ENCODE results near the gene TIGD1.
"Not testable (repeated sequence)": the region's sequence is repeated elsewhere in the genome, so short reads cannot be mapped to it uniquely, and the experiment has no call there.

The TIGD1 gene

GRCh38 chr2:232539298-232540231, 10.8 kb downstream of the TIGD1 start, which contains the start of gene CHRNG:
Gene CHRNG, plus strand, starts transcription at chr2:232539692. Its CDS starts 56 bp downstream, at chr2:232539748.
- DNase-seq (ENCODE audit: low spot score): no peak

DNA sequence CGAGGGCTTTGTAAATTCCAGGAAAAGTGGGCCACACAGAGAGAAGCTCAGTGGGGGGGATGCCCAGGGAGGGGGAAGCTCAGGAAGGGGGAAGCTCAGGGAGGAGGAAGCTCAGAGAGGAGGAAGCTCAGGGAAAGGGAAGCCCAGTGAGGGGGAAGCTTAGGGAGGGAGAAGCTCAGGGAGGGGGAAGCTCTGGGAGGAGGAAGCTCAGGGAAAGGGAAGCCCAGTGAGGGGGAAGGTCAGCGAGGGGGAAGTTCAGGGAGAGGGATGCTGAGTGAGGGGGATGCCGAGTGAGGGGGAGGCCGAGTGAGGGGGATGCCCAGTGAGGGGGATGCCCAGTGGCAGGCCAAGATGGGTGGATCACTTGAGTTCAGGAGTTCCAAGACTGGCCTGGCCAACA, 11.7 kb downstream of the TIGD1 start:
- no peak for DNase-seq (ENCODE audit: low spot score)

DNA sequence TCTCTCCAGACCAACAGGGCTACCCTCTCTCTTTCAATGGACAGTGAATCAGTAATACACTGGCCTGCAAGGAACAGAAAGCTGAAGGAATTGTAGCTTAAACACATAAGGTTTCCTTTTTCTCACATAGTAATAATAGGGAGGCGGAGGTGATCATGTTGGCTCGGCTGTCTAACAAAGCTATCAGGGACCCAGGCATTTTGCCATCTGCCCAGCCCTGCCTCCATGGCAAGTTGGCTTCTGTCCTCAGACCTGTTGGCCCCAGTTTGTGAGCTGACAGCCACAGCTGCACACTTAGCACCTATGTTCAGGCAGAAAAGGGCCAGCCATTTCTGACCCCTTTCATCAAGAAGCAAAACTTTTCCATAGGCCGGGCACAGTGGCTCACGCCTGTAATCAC, 12.9 kb downstream of the TIGD1 start:
- no peak for DNase-seq (ENCODE audit: low spot score)

DNA sequence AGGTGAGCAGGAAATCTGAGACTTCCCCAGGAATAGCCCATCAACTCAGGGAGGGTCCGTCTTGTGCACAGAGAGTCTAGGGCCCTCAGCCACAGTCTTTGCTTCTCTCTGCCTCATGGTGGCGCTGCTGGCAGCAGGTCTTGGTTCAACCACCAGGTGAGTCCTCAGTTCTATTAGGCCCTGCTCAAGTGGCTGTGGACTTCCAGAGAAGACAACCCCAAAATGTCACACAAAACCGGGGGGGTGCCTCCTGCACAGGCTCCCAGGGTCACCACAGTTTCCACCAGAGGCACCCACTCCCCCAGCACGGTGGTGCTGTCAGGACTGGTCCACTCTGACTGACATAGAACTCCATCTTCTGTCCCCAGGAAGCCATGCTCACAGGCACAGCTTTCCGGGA, 13.3 kb downstream of the TIGD1 start:
- DNase-seq (ENCODE audit: low spot score): peak; percentile 80

GRCh38 chr2:232535761-232536530, 14.4 kb downstream of the TIGD1 start:
- no peak for DNase-seq (ENCODE audit: low spot score)

GRCh38 chr2:232534940-232535651, 15.3 kb downstream of the TIGD1 start:
- DNase-seq (ENCODE audit: low spot score): no peak

GRCh38 chr2:232533944-232534710, 16.2 kb downstream of the TIGD1 start:
- no peak for DNase-seq (ENCODE audit: low spot score)

GRCh38 chr2:232532821-232533220, 17.5 kb downstream of the TIGD1 start:
- not testable (repeated sequence) for DNase-seq (ENCODE audit: low spot score)

DNA sequence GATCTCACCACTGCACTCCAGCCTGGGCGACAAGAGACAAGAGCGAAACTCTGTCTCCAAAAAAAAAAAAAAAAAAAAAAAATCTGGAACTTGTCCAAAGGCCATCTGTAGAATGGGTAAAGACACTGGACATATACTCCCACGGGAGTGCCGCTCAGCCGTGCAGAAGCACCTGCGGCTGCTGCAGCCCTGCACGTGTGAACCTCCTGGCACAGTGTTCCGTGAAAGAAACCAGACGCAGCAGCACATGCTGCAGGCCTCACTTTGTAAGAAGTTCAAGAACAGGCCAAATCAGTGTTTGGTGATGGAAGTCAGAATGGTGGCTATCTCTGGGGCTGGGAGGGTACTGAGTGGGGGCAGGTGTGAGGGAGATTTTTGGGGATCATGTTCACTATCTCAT, 17.9 kb downstream of the TIGD1 start:
- no peak for DNase-seq (ENCODE audit: low spot score)

GRCh38 chr2:232530626-232531260, 19.6 kb downstream of the TIGD1 start:
- DNase-seq (ENCODE audit: low spot score): no peak

- DNase-seq (ENCODE audit: low spot score): no peak
These were observed 20.4 kb downstream of the TIGD1 start for GRCh38 chr2:232529806-232530547.

GRCh38 chr2:232528746-232529460, 21.5 kb downstream of the TIGD1 start:
- DNase-seq (ENCODE audit: low spot score): no peak

- no peak for DNase-seq (ENCODE audit: low spot score)
These were observed 22.4 kb downstream of the TIGD1 start for GRCh38 chr2:232527905-232528470.

- DNase-seq (ENCODE audit: low spot score): no peak
These were observed 23.9 kb downstream of the TIGD1 start for GRCh38 chr2:232526372-232526941.

DNA sequence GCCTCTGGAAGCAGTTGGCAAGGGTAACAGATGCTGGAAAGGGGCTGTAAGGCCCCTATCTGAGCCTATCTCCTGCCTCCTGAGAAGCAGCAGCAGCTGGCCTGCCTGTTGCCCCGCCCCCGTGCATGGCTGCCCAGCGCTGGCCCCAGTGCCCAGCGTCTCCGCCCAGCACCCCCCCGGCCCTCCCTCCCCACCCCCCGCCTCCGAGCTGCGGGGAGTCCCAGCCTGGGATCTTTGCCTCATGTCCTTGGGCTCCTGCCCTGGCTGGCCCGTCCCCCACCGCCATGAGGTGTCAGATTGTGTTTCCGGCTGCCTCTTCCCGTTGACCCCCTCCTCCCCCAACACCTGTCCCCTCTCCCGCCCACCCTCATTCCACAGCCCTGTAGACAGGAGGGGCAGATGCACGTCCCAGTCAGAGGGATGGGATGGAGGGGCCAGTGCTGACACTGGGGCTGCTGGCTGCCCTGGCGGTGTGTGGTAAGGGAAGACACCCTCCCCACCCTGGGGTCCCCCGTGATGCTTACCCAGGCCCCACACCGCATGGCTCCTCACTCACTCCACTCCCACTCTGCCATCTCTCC, 24.5 kb downstream of the TIGD1 start, which contains the start of gene CHRND:
Gene CHRND, plus strand, starts transcription at position 370 of the 581 bp plus-strand sequence. Its CDS starts 56 bp downstream, at position 426.
- no peak for DNase-seq (ENCODE audit: low spot score)

- DNase-seq (ENCODE audit: low spot score): no peak
These were observed 25.2 kb downstream of the TIGD1 start for GRCh38 chr2:232525199-232525598.

DNA sequence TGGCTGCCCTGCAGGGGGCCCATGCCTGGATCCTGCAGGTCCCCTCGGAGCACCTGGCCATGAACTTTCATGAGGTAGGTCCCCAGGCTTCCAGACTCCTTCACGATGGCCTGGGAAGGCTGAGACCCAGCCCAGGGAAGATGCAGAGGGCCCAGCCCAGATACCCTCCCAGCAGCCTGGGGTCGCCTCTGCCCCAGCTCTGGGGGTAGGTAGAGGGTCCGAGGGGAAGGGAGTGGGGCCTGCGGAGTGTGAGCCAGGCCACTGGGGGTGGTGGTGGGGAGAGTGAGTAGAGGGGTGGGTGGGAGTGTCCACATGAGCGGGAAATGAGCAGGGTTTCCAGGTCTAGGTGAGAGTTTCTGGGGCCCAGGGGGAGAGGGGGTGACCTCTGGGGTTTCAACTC, 25.6 kb downstream of the TIGD1 start:
- DNase-seq (ENCODE audit: low spot score): no peak

All from HuH-7 (cell line).